Bronchial epithelial cell (primary cell): ENCODE data around the gene DDX21. TPM values are rescaled to one million over a fixed set of nuclear protein-coding genes. Genes with fewer than 3 reads are reported as not detected.

Source experiments
- DNase-seq: peaks from one replicate; pipeline ENCODE4 v3.0.0-alpha.2; 2010; ENCODE audit warnings: low read depth
- FAIRE-seq: peaks from 2 replicates; lab custom pipeline; 2011; peaks lifted over from hg19 to GRCh38; lab: Jason Lieb, UNC
- H3K27me3 ChIP-seq: 2 replicates; pipeline ENCODE4 v1.5.1; 2011; ENCODE audit warnings: low read length; ENCODE audit not compliant: control insufficient read depth, insufficient read depth
- H3K36me3 ChIP-seq: 2 replicates; pipeline ENCODE4 v1.5.1; 2011; ENCODE audit warnings: low read length; ENCODE audit not compliant: control insufficient read depth, insufficient read depth
- H3K4me3 ChIP-seq: 2 replicates; pipeline ENCODE4 v1.5.1; 2011; ENCODE audit warnings: mild to moderate bottlenecking, low read depth, low read length, control low read depth
- total RNA-seq: library from RNA; depleted of rRNA; stranded (reverse); fragments of >200 nt; gene quantifications from 2 replicates; pipeline ENCODE4 v1.2.1, GENCODE V29; 2014
- TF ChIP-seq, protein P1 (sequence below): IDR thresholded peaks from 2 replicates; pipeline ENCODE4 v1.5.1; 2011; ENCODE audit warnings: mild to moderate bottlenecking, moderate library complexity, low read length, control low read depth, inconsistent platforms; ENCODE audit not compliant: insufficient read depth, severe bottlenecking

Gene DDX21
- total RNA-seq, 1 donor from 2014 or later, result 193 TPM

DNA sequence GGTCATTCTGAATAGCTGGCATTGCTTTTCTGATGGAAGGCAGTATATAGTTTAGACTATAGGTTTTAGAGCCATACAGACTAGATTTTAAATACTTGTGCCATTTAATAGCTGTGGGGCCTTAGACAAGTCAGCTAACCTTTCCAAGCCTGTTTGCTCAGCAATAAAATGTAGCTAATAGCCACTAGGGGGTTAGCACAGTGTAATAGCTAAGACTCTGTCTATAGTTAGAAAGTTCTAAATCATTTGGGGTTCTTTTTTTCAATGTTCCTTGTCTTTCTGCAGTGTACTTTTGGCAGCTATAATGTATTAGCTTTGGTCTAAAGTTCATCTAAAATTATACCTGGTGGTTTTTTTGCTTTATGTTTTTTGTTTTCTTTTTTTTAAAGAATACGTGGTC lies 25.1 kb downstream of the DDX21 start:
- TF ChIP-seq, protein P1, sequence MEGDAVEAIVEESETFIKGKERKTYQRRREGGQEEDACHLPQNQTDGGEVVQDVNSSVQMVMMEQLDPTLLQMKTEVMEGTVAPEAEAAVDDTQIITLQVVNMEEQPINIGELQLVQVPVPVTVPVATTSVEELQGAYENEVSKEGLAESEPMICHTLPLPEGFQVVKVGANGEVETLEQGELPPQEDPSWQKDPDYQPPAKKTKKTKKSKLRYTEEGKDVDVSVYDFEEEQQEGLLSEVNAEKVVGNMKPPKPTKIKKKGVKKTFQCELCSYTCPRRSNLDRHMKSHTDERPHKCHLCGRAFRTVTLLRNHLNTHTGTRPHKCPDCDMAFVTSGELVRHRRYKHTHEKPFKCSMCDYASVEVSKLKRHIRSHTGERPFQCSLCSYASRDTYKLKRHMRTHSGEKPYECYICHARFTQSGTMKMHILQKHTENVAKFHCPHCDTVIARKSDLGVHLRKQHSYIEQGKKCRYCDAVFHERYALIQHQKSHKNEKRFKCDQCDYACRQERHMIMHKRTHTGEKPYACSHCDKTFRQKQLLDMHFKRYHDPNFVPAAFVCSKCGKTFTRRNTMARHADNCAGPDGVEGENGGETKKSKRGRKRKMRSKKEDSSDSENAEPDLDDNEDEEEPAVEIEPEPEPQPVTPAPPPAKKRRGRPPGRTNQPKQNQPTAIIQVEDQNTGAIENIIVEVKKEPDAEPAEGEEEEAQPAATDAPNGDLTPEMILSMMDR, result no peak
- Histone ChIP-seq H3K36me3 (peaks cover 15% of the 10 kb centered on the region), H3K27me3 (no peaks in the 10 kb centered on the region), H3K4me3 (no peak overlapping the region)
- no peak for DNase-seq
- no peak for FAIRE-seq

DNA sequence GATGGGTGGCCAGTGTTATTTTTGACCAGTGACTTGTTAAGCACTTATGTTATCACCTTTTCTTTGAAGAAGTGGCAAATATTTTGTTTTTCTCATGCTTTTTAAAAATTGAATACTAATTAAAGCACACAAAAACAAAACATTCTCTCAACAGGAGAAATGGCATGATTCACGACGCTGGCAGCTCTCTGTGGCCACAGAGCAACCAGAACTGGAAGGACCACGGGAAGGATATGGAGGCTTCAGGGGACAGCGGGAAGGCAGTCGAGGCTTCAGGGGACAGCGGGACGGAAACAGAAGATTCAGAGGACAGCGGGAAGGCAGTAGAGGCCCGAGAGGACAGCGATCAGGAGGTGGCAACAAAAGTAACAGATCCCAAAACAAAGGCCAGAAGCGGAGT lies 26.4 kb downstream of the DDX21 start:
- TF ChIP-seq, protein P1, result no peak
- FAIRE-seq (no peak), DNase-seq (no peak)
- Histone ChIP-seq H3K27me3 (no peaks in the 10 kb centered on the region), H3K4me3 (no peak overlapping the region), H3K36me3 (peaks cover 13% of the 10 kb centered on the region)

DNA sequence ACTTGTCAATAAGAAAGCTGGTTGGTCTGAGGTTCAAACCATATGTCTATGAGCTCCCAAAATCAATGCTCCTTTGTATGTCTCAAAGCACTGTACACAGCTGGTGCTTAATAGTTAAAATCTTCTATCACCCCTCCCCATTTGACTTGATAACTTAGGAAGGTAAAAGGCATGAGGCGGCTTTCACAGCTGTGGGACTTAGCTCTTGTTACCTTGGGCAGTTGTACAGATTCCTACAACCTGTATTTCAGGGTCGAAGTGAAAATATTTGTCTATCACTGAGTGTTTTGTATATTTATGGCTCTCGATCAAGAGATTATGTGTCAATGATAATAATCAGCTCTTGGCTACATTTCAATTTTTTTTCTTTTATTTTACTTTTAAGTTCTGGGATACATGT lies 31.6 kb downstream of the DDX21 start:
- Histone ChIP-seq H3K36me3 (peaks cover 3% of the 10 kb centered on the region), H3K4me3 (no peak overlapping the region), H3K27me3 (no peaks in the 10 kb centered on the region)
- DNase-seq (no peak), FAIRE-seq (no peak)
- TF ChIP-seq, protein P1, result no peak

DNA sequence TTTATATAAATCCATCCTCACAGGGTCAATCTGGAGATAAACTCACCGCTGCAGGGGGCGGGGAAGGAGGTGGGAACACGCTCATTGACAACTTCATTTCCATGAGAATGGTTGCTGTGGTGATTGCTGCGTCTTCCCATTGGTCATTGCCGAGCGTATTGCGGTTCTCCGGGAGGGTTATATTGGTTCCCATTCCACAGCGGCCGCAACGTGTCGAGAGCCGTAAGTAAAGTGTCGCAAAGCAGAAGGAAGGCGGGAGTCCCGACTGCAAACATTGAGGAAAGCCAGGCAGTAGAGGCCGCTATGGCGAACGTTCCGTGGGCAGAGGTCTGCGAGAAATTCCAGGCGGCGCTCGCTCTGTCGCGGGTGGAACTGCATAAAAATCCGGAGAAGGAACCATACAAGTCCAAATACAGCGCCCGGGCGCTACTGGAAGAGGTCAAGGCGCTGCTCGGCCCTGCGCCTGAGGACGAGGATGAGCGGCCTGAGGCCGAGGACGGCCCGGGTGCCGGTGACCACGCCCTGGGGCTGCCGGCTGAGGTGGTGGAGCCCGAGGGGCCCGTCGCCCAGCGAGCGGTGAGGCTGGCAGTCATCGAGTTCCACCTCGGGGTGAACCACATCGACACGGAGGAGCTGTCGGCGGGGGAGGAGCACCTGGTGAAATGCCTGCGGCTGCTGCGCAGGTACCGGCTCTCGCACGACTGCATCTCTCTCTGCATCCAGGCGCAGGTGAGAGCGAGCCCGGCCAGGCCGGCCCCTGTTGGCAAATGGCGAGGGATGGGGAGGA lies 32.8 kb downstream of the DDX21 start, which contains the start of gene KIFBP:
Gene KIFBP (plus strand): TSS at position 274 of the 787 bp plus-strand sequence. CDS start 30 bp downstream, at position 304.
- DNase-seq (peak; percentile 98), FAIRE-seq (peak; percentile 84)
- TF ChIP-seq, protein P1, result peak; percentile 72
- no peaks in the 10 kb centered on the region for H3K27me3 ChIP-seq
- peak within 1 kb of the TSS; percentile 60 for H3K4me3 ChIP-seq
- H3K36me3 ChIP-seq, result peaks cover 2% of the 10 kb centered on the region

DNA sequence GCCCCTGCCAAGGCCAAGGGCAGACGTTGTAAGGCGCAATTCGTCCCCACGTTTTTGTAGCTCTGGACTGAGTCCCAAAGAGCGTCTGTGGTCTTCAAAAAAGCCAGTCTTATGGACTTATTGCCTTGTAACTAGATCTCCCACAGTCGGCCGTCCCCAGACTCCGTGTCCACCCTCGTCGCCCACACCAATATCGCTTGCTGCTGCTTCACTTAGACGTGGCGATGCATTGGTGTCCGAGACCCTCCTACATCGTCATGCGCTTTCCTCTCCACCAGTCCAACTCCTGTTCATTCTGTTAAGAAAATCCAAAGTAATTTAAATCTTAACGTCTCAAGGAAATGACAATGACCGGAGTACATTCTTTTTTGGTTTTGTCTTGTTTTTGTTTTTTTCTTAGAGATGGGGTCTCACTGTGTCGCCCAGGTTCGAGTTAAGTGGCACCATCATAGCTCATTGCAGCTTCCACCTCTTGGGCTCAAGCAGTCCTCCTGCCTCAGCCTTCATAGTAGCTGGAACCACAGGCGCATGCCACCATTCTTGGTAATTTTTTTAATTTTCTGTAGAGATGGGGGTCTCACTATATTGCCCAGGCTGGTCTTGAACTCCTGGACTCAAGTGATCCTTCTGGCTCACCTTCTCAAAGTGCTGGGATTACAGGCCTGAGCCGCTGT lies 33.5 kb downstream of the DDX21 start:
- peak overlapping the region; percentile 60 for H3K4me3 ChIP-seq
- DNase-seq (no peak), FAIRE-seq (no peak)
- H3K27me3 ChIP-seq, result no peaks in the 10 kb centered on the region
- TF ChIP-seq, protein P1, result no peak
- H3K36me3 ChIP-seq, result no peaks in the 10 kb centered on the region
